ENCODE measurements around the gene NHSL1. TPM values are rescaled to one million over a fixed set of nuclear protein-coding genes. Genes with fewer than 3 reads are reported as not detected.

Gene NHSL1
- total and polyA plus RNA-seq, 4 donors, result 6.6 to 33.0 (median 20.7) TPM

DNA sequence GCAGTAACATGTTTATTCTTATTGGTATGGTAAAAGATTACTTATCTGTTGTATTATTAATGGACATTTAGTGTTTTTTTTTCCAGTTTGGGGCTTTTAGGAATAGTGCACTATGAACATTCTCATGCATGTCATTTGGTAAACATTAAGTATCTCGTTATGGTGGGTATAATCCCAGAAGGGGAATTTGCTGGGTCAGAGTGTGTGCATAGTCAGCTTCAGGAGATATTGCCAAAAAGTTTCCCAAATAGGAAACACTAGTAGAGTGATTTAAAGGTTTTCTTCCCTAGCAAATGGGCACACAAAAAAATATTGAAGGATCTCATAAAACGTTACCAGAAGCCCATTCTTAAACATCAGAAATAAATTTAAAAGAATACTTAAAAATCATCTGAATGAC lies 25.2 kb upstream of the NHSL1 start:
- H3K27me3 ChIP-seq (ENCODE audit: control insufficient read depth in 4 of 4, insufficient read depth in 4 of 4, low read length in 3 of 4), result no peaks in the 10 kb centered on the region
- no peak overlapping the region for H3K9ac ChIP-seq (ENCODE audit: low read depth in 1 of 2, low read length in 2 of 2)
- H3K36me3 ChIP-seq (ENCODE audit: control insufficient read depth in 4 of 4, insufficient read depth in 3 of 4, low read depth in 1 of 4, low read length in 3 of 4), result no peaks in the 10 kb centered on the region
- 57% methylated on average over 2 of the region's 2 CpGs for WGBS
- peaks cover 0 to 12% (median 6%) of the 10 kb centered on the region in 4 donors for H3K4me1 ChIP-seq (ENCODE audit: control insufficient read depth in 4 of 4, insufficient read depth in 4 of 4, low read length in 3 of 4)
- TF ChIP-seq FOXA2 (IDR thresholded peaks at IDR 0.05) (no peak), EGR1 (IDR thresholded peaks at IDR 0.05; ENCODE audit: low read depth in 2 of 2) (no peak), SP1 (IDR thresholded peaks at IDR 0.05) (no peak), RAD21 (IDR thresholded peaks at IDR 0.05) (no peak), HNF4G (IDR thresholded peaks at IDR 0.05) (no peak), YY1 (IDR thresholded peaks at IDR 0.05) (no peak), HNF4A (conservative IDR thresholded peaks at IDR 0.05) (no peak), FOXA1 (IDR thresholded peaks at IDR 0.05) (no peak), JUND (IDR thresholded peaks at IDR 0.05) (no peak), RXRA (IDR thresholded peaks at IDR 0.05) (no peak), NR2F2 (IDR thresholded peaks at IDR 0.05) (no peak), TAF1 (conservative IDR thresholded peaks at IDR 0.05) (no peak)
- TF ChIP-seq, protein P1, sequence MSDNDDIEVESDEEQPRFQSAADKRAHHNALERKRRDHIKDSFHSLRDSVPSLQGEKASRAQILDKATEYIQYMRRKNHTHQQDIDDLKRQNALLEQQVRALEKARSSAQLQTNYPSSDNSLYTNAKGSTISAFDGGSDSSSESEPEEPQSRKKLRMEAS (IDR thresholded peaks at IDR 0.05), result no peak
- TF ChIP-seq, protein P2, sequence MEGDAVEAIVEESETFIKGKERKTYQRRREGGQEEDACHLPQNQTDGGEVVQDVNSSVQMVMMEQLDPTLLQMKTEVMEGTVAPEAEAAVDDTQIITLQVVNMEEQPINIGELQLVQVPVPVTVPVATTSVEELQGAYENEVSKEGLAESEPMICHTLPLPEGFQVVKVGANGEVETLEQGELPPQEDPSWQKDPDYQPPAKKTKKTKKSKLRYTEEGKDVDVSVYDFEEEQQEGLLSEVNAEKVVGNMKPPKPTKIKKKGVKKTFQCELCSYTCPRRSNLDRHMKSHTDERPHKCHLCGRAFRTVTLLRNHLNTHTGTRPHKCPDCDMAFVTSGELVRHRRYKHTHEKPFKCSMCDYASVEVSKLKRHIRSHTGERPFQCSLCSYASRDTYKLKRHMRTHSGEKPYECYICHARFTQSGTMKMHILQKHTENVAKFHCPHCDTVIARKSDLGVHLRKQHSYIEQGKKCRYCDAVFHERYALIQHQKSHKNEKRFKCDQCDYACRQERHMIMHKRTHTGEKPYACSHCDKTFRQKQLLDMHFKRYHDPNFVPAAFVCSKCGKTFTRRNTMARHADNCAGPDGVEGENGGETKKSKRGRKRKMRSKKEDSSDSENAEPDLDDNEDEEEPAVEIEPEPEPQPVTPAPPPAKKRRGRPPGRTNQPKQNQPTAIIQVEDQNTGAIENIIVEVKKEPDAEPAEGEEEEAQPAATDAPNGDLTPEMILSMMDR (IDR thresholded peaks at IDR 0.05; ENCODE audit: low read depth, low read length, missing input control), result no peak
- TF ChIP-seq, protein P3, sequence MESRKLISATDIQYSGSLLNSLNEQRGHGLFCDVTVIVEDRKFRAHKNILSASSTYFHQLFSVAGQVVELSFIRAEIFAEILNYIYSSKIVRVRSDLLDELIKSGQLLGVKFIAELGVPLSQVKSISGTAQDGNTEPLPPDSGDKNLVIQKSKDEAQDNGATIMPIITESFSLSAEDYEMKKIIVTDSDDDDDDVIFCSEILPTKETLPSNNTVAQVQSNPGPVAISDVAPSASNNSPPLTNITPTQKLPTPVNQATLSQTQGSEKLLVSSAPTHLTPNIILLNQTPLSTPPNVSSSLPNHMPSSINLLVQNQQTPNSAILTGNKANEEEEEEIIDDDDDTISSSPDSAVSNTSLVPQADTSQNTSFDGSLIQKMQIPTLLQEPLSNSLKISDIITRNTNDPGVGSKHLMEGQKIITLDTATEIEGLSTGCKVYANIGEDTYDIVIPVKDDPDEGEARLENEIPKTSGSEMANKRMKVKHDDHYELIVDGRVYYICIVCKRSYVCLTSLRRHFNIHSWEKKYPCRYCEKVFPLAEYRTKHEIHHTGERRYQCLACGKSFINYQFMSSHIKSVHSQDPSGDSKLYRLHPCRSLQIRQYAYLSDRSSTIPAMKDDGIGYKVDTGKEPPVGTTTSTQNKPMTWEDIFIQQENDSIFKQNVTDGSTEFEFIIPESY (IDR thresholded peaks at IDR 0.05), result no peak
- TF ChIP-seq, protein P4, sequence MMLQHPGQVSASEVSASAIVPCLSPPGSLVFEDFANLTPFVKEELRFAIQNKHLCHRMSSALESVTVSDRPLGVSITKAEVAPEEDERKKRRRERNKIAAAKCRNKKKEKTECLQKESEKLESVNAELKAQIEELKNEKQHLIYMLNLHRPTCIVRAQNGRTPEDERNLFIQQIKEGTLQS (IDR thresholded peaks at IDR 0.05), result no peak
- TF ChIP-seq, protein P5, sequence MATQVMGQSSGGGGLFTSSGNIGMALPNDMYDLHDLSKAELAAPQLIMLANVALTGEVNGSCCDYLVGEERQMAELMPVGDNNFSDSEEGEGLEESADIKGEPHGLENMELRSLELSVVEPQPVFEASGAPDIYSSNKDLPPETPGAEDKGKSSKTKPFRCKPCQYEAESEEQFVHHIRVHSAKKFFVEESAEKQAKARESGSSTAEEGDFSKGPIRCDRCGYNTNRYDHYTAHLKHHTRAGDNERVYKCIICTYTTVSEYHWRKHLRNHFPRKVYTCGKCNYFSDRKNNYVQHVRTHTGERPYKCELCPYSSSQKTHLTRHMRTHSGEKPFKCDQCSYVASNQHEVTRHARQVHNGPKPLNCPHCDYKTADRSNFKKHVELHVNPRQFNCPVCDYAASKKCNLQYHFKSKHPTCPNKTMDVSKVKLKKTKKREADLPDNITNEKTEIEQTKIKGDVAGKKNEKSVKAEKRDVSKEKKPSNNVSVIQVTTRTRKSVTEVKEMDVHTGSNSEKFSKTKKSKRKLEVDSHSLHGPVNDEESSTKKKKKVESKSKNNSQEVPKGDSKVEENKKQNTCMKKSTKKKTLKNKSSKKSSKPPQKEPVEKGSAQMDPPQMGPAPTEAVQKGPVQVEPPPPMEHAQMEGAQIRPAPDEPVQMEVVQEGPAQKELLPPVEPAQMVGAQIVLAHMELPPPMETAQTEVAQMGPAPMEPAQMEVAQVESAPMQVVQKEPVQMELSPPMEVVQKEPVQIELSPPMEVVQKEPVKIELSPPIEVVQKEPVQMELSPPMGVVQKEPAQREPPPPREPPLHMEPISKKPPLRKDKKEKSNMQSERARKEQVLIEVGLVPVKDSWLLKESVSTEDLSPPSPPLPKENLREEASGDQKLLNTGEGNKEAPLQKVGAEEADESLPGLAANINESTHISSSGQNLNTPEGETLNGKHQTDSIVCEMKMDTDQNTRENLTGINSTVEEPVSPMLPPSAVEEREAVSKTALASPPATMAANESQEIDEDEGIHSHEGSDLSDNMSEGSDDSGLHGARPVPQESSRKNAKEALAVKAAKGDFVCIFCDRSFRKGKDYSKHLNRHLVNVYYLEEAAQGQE (IDR thresholded peaks at IDR 0.05), result no peak
- H3K4me3 ChIP-seq (ENCODE audit: low read depth in 1 of 3, low read length in 3 of 3), result no peak overlapping the region
- H3K27ac ChIP-seq (ENCODE audit: low read depth in 1 of 2, low read length in 2 of 2), result no peak overlapping the region
- DNase-seq (ENCODE audit: low spot score), result no peak
- H3K9me3 ChIP-seq (ENCODE audit: control insufficient read depth in 4 of 4, low read length in 3 of 4), result no peaks in the 10 kb centered on the region

Measured in liver (tissue), 9 donors.